PC-9 (cell line): ENCODE data around the gene SOX18.

Source experiments
- EZH2 ChIP-seq: fragments of 200-600 bp; sonication (generic); IDR thresholded peaks from 2 replicates; pipeline ENCODE4 v1.8.0; 2017; ENCODE audit warnings: antibody characterized with exemption, low read depth
- TF ChIP-seq, protein P1 (sequence below): fragments of 200-600 bp; sonication (generic); conservative IDR thresholded peaks from 2 replicates; pipeline ENCODE4 v1.6.1; 2017; ENCODE audit warnings: mixed run types, antibody characterized with exemption, mild to moderate bottlenecking, moderate library complexity

DNA sequence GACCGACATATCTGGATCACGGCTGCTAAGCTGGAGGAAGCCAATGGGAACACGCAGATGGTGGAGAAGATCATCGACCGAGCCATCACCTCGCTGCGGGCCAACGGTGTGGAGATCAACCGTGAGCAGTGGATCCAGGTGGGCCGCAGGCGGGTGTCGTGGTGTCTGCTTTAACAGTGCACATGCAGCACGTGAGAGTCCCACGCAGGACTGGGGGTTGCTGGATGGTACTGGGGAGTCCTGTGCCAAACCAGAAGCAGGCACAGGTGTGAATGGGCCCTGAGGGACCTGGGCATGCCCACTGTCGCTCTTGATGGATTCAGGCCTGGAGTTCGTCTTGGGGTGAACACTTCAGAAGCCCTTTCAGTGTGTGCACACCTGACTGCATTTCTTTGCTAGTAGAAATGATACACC, 38.1 kb downstream of the SOX18 start:
- TF ChIP-seq, protein P1, sequence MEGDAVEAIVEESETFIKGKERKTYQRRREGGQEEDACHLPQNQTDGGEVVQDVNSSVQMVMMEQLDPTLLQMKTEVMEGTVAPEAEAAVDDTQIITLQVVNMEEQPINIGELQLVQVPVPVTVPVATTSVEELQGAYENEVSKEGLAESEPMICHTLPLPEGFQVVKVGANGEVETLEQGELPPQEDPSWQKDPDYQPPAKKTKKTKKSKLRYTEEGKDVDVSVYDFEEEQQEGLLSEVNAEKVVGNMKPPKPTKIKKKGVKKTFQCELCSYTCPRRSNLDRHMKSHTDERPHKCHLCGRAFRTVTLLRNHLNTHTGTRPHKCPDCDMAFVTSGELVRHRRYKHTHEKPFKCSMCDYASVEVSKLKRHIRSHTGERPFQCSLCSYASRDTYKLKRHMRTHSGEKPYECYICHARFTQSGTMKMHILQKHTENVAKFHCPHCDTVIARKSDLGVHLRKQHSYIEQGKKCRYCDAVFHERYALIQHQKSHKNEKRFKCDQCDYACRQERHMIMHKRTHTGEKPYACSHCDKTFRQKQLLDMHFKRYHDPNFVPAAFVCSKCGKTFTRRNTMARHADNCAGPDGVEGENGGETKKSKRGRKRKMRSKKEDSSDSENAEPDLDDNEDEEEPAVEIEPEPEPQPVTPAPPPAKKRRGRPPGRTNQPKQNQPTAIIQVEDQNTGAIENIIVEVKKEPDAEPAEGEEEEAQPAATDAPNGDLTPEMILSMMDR = no peak
- TF ChIP-seq EZH2 = no peak
